HEK293 (cell line): ENCODE results near the gene PRR36.

Experiments used
- BCL11B ChIP-seq: fragments of 450-650 bp; formaldehyde crosslinking; IDR thresholded peaks from 2 replicates; pipeline ENCODE4 v1.5.1; 2016; ENCODE audit warnings: low read depth, missing biosample characterization, missing genetic modification characterization
- EGR2 ChIP-seq: fragments of 450-650 bp; formaldehyde crosslinking; IDR thresholded peaks from 2 replicates; pipeline ENCODE4 v1.5.1; 2016; ENCODE audit warnings: low read depth, missing biosample characterization, missing genetic modification characterization
- GLIS1 ChIP-seq: fragments of 450-650 bp; formaldehyde crosslinking; IDR thresholded peaks from 2 replicates; pipeline ENCODE4 v1.5.1; 2016; ENCODE audit warnings: missing biosample characterization, missing genetic modification characterization
- HIC1 ChIP-seq: fragments of 450-650 bp; formaldehyde crosslinking; IDR thresholded peaks from 2 replicates; pipeline ENCODE4 v1.5.1; 2016; ENCODE audit warnings: missing biosample characterization, missing genetic modification characterization
- KLF8 ChIP-seq: fragments of 450-650 bp; formaldehyde crosslinking; IDR thresholded peaks from 2 replicates; pipeline ENCODE4 v1.5.1; 2016; ENCODE audit warnings: missing biosample characterization, missing genetic modification characterization
- PRDM1 ChIP-seq: fragments of 450-650 bp; formaldehyde crosslinking; IDR thresholded peaks from 2 replicates; pipeline ENCODE4; 2016; ENCODE audit warnings: missing biosample characterization, missing genetic modification characterization
- PRDM6 ChIP-seq: fragments of 450-650 bp; formaldehyde crosslinking; IDR thresholded peaks from 2 replicates; pipeline ENCODE4 v1.5.1; 2017; ENCODE audit warnings: missing biosample characterization, missing genetic modification characterization
- WT1 ChIP-seq: fragments of 450-650 bp; formaldehyde crosslinking; IDR thresholded peaks from 2 replicates; pipeline ENCODE4 v1.5.1; 2016; ENCODE audit warnings: missing biosample characterization, missing genetic modification characterization
- ZBTB21 ChIP-seq: fragments of 450-650 bp; formaldehyde crosslinking; IDR thresholded peaks from 2 replicates; pipeline ENCODE4 v1.5.1; 2017; ENCODE audit warnings: missing biosample characterization, missing genetic modification characterization
- ZFHX2 ChIP-seq: fragments of 450-650 bp; formaldehyde crosslinking; conservative IDR thresholded peaks from 2 replicates; pipeline ENCODE4 v1.5.1; 2016; ENCODE audit warnings: missing biosample characterization, missing genetic modification characterization
- ZFP37 ChIP-seq: fragments of 450-650 bp; formaldehyde crosslinking; IDR thresholded peaks from 2 replicates; pipeline ENCODE4 v1.5.1; 2016; ENCODE audit warnings: missing biosample characterization, missing genetic modification characterization
- ZNF114 ChIP-seq: fragments of 450-650 bp; formaldehyde crosslinking; IDR thresholded peaks from 2 replicates; pipeline ENCODE4 v1.5.0; 2017; ENCODE audit warnings: missing biosample characterization, missing genetic modification characterization
- ZNF146 ChIP-seq: fragments of 450-650 bp; formaldehyde crosslinking; IDR thresholded peaks from 2 replicates; pipeline ENCODE4 v1.5.1; 2016; ENCODE audit warnings: missing biosample characterization, missing genetic modification characterization
- ZNF223 ChIP-seq: fragments of 450-650 bp; formaldehyde crosslinking; IDR thresholded peaks from 2 replicates; pipeline ENCODE4 v1.5.1; 2016; ENCODE audit warnings: missing biosample characterization, missing genetic modification characterization
- ZNF280C ChIP-seq: fragments of 450-650 bp; formaldehyde crosslinking; IDR thresholded peaks from 2 replicates; pipeline ENCODE4 v1.5.1; 2016; ENCODE audit warnings: missing biosample characterization, missing genetic modification characterization
- ZNF350 ChIP-seq: fragments of 450-650 bp; formaldehyde crosslinking; IDR thresholded peaks from 2 replicates; pipeline ENCODE4 v1.5.0; 2017; ENCODE audit warnings: missing biosample characterization, mild to moderate bottlenecking, missing genetic modification characterization
- ZNF48 ChIP-seq: fragments of 450-650 bp; formaldehyde crosslinking; IDR thresholded peaks from 2 replicates; pipeline ENCODE4 v1.5.1; 2016; ENCODE audit warnings: missing biosample characterization, missing genetic modification characterization
- ZNF488 ChIP-seq: fragments of 450-650 bp; formaldehyde crosslinking; IDR thresholded peaks from 2 replicates; pipeline ENCODE4 v1.5.1; 2016; ENCODE audit warnings: missing biosample characterization, missing genetic modification characterization
- ZNF621 ChIP-seq: fragments of 450-650 bp; formaldehyde crosslinking; IDR thresholded peaks from 2 replicates; pipeline ENCODE4 v1.5.1; 2017; ENCODE audit warnings: missing biosample characterization, missing genetic modification characterization
- ZNF830 ChIP-seq: fragments of 450-650 bp; IDR thresholded peaks from 2 replicates; pipeline ENCODE4 v1.5.0; 2018; ENCODE audit warnings: missing biosample characterization, missing genetic modification characterization, low read depth, mild to moderate bottlenecking, moderate library complexity
- ZSCAN30 ChIP-seq: fragments of 450-650 bp; IDR thresholded peaks from 2 replicates; pipeline ENCODE4 v1.5.1; 2018; ENCODE audit warnings: missing biosample characterization, mild to moderate bottlenecking, missing genetic modification characterization, moderate library complexity
- TF ChIP-seq, protein P1 (sequence below): fragments of 450-650 bp; formaldehyde crosslinking; IDR thresholded peaks from 2 replicates; pipeline ENCODE4 v1.5.1; 2016; ENCODE audit warnings: missing biosample characterization, missing genetic modification characterization
- TF ChIP-seq, protein P2 (sequence below): fragments of 450-650 bp; formaldehyde crosslinking; IDR thresholded peaks from 2 replicates; pipeline ENCODE4 v1.5.1; 2016; ENCODE audit warnings: missing biosample characterization, missing genetic modification characterization, low read depth
- TF ChIP-seq, protein P3 (sequence below): fragments of 450-650 bp; formaldehyde crosslinking; IDR thresholded peaks from 2 replicates; pipeline ENCODE4 v1.5.1; 2017; ENCODE audit warnings: missing biosample characterization, missing genetic modification characterization
- TF ChIP-seq, protein P4 (sequence below): fragments of 450-650 bp; formaldehyde crosslinking; IDR thresholded peaks from 2 replicates; pipeline ENCODE4 v1.5.1; 2016; ENCODE audit warnings: missing biosample characterization, missing genetic modification characterization

Gene PRR36

GRCh38 chr19:7883796-7884570, 9.8 kb upstream of the PRR36 start (continued):
- TF ChIP-seq, protein P1, sequence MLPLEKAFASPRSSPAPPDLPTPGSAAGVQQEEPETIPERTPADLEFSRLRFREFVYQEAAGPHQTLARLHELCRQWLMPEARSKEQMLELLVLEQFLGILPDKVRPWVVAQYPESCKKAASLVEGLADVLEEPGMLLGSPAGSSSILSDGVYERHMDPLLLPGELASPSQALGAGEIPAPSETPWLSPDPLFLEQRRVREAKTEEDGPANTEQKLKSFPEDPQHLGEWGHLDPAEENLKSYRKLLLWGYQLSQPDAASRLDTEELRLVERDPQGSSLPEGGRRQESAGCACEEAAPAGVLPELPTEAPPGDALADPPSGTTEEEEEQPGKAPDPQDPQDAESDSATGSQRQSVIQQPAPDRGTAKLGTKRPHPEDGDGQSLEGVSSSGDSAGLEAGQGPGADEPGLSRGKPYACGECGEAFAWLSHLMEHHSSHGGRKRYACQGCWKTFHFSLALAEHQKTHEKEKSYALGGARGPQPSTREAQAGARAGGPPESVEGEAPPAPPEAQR (tag by site-specific recombination) = no peak
- TF ChIP-seq ZNF114 (no peak), ZBTB21 (tag by site-specific recombination) (no peak), ZFP37 (no peak), PRDM1 (tag by site-specific recombination) (peak; percentile 57), HIC1 (0 out of 2 replicates have a peak, but pooled peaks have one; percentile 22), ZNF621 (tag by site-specific recombination) (no peak), ZSCAN30 (tag by site-specific recombination) (no peak), BCL11B (tag by site-specific recombination) (no peak), ZNF830 (tag by site-specific recombination) (no peak), ZNF48 (tag by site-specific recombination) (no peak), KLF8 (tag by site-specific recombination) (no peak), ZNF280C (tag by site-specific recombination) (no peak), EGR2 (peak; percentile 83), ZNF350 (tag by site-specific recombination) (no peak), PRDM6 (tag by site-specific recombination) (no peak), WT1 (no peak), ZFHX2 (tag by site-specific recombination) (peak; percentile 31; the same call in 1 of the 2 replicates), GLIS1 (tag by site-specific recombination) (peak; percentile 21; the same call in 1 of the 2 replicates), ZNF146 (tag by site-specific recombination) (no peak), ZNF488 (tag by site-specific recombination) (no peak), ZNF223 (tag by site-specific recombination) (no peak)
- TF ChIP-seq, protein P2, sequence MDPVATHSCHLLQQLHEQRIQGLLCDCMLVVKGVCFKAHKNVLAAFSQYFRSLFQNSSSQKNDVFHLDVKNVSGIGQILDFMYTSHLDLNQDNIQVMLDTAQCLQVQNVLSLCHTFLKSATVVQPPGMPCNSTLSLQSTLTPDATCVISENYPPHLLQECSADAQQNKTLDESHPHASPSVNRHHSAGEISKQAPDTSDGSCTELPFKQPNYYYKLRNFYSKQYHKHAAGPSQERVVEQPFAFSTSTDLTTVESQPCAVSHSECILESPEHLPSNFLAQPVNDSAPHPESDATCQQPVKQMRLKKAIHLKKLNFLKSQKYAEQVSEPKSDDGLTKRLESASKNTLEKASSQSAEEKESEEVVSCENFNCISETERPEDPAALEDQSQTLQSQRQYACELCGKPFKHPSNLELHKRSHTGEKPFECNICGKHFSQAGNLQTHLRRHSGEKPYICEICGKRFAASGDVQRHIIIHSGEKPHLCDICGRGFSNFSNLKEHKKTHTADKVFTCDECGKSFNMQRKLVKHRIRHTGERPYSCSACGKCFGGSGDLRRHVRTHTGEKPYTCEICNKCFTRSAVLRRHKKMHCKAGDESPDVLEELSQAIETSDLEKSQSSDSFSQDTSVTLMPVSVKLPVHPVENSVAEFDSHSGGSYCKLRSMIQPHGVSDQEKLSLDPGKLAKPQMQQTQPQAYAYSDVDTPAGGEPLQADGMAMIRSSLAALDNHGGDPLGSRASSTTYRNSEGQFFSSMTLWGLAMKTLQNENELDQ = no peak
- TF ChIP-seq, protein P3, sequence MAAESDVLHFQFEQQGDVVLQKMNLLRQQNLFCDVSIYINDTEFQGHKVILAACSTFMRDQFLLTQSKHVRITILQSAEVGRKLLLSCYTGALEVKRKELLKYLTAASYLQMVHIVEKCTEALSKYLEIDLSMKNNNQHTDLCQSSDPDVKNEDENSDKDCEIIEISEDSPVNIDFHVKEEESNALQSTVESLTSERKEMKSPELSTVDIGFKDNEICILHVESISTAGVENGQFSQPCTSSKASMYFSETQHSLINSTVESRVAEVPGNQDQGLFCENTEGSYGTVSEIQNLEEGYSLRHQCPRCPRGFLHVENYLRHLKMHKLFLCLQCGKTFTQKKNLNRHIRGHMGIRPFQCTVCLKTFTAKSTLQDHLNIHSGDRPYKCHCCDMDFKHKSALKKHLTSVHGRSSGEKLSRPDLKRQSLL (tag by site-specific recombination) = no peak
- TF ChIP-seq, protein P4, sequence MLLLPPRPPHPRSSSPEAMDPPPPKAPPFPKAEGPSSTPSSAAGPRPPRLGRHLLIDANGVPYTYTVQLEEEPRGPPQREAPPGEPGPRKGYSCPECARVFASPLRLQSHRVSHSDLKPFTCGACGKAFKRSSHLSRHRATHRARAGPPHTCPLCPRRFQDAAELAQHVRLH (tag by site-specific recombination) = no peak
